ENCODE results near the gene NAP1L1.

NAP1L1 gene

GRCh38 chr12:76084863-76085519 is 506 bp upstream of the NAP1L1 start:
- no peak for DNase-seq (ENCODE audit: low read depth in 2 of 2)

DNA sequence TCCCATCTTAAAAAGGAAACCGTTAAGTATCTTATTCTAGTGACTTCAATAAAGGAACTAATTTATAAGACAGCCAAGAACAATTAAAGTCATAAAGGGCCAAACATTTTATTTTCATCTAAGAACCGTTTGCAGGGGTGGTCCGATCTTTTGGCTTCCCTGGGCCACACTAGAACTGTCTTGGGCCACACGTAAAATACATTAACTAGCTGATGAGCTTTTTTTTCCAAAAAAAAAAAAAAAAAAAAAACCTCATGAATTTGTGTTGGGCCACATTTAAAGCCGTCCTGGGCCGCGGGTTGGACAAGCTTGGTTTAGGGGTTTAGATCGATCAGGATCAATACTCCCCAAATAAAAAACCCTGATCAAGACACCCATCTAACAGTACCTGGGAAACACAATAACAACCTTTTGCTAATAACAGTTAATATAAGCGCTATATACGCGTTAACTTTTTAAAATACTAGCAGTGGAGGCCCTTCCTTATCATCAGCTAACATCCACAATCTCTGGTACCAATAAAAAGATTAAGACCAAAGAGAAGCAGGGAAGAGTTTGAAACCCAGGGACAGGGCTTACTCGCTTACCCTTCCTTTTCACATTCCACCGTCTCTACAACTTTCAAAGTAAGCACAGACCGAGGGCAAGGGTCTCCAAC is 1.1 kb downstream of the NAP1L1 start:
- DNase-seq (ENCODE audit: low read depth in 2 of 2) = no peak

DNA sequence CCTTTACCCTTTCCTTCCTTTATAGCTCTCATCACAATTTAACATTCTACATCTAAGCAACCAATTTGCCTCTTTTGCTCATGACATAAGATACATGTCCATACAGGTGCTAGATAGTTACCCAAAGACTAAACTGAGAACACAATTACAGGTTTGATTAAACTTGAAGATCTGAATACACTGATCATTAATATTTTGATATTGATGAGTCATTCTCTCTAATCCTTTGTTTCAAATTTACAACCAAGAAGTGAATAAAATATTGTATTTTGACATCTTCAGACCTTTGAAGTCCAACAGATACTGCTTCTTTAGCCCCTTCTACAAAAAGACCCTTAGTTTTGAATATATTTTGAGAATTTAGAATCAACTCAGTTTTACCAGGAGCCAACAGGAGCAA is 2.6 kb downstream of the NAP1L1 start:
- DNase-seq (ENCODE audit: low read depth in 2 of 2) = no peak

DNA sequence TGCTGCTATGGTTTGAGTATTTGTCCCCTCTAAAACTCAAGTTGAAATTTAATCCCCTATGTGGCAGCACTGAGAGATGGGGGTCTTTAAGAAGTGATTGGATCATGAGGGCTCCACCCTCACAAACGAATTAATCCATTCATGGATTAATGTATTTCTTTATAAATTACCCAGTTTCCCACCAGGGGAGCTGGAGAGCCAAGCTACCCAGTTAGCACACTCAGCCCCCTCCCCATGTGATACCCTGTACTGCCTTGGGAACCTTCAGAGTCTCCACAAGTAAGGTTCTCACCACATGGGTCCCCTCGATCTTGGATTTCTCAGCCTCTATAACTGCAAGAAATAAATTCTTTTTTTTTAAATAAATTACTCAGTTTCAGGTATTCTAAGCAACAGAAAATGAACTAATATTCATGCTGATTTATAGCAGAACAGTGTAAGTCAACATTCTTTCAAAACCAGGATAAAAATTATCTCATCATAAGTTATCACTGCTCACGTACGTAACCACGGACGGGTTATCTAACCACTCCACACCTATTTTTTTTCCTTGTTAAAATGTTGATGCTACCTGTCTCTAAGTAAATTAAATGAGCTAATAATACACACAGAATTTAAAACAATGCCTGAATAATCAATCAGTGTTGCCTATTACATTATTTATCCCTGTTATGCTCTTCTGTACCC is 3.6 kb downstream of the NAP1L1 start:
- no peak for DNase-seq (ENCODE audit: low read depth in 2 of 2)

- no peak for DNase-seq (ENCODE audit: low read depth in 2 of 2)
Observed at GRCh38 chr12:76080017-76080728, 4.3 kb downstream of the NAP1L1 start.

- DNase-seq (ENCODE audit: low read depth in 2 of 2) = no peak
Observed at GRCh38 chr12:76078748-76079147, 5.7 kb downstream of the NAP1L1 start.

DNA sequence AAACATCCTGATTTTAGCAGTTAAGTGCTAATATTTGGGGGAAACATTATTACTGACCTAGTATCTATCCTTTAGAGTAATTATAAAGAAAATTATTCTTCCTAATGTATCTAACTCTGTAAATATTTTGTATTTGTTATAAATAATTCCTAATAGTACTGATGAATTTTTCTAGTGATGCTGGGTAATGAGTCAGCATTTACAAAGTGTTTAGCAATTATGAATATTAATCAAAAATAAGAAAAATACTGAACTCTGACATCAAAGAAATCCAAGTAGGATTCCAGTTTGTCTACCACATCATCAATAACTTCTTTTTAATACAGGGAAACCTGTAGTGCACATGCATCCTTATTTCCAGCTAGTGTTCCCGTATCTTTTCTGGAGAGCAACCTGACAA is 9.0 kb downstream of the NAP1L1 start:
- no peak for DNase-seq (ENCODE audit: low read depth in 2 of 2)

DNA sequence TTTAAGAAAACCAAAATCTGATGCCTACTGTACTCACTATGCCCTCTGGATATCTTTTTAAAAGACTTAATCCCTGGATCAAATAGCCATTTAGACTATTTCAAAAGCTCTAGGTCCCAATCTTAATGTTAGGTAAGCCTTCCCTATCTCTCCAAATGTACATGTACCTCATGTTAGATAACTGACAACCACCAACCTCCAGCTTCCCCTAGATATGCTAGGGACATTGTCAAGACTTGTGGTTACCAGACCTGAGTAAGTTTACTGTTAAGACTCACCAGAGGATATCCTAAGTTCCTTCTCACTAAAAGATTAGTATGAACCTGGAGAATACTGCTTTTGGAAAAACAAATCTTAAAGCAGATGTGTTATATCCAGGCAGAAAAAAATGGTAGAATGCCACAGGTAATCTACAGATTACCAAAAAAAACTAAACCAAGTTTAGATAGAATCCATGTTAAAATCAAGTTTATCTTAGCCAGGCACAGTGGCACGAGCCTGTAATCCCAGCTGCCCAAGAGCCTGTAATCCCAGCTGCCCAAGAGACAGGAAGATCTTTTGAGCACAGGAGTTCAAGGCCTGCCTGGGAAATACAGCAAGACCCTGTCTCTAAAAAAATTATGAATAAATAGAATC is 9.7 kb downstream of the NAP1L1 start:
- no peak for DNase-seq (ENCODE audit: low read depth in 2 of 2)

GRCh38 chr12:76073561-76073960 is 10.9 kb downstream of the NAP1L1 start:
- DNase-seq (ENCODE audit: low read depth in 2 of 2) = no peak

- DNase-seq (ENCODE audit: low read depth in 2 of 2) = no peak
Observed at GRCh38 chr12:76072568-76072967, 11.9 kb downstream of the NAP1L1 start.

- no peak for DNase-seq (ENCODE audit: low read depth in 2 of 2)
Observed at GRCh38 chr12:76069339-76069738, 15.1 kb downstream of the NAP1L1 start.

DNA sequence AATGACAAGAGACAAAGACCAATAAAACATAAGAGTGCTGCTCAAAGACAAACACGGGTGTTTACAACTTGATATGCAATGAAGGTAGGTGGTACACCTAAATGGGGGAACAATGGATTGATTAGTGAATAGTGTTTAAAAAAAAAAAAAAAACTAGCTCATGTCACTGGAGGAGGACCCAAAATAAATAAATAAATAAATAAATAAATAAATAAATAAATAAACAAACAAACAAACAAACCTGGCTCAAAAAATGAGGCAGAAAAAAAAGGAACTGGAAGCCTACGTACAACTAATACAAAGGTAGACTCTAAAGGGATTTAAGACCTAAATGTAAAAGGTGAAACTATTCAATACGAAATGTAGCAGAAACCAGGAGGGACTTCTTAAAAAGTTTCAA is 18.6 kb downstream of the NAP1L1 start:
- DNase-seq (ENCODE audit: low read depth in 2 of 2) = no peak

DNA sequence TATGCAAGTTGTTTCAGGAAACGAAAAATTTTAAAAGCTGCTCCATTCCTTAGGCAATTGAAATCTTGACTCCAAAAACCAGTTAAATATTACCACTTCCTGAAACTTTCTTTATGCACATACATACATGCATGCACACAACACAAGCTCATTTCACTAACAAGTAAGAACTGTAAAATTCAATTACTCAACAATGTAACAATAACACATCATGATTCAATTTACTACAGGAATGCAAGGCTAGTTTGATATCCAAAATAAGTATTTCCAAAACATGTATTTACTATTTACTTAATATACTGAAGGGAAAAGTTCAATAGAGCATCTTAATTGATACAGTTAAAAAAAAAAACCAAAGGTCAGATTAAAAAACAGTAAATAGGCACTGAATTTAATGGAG is 19.6 kb downstream of the NAP1L1 start:
- no peak for DNase-seq (ENCODE audit: low read depth in 2 of 2)

- DNase-seq (ENCODE audit: low read depth in 2 of 2) = no peak
Observed at GRCh38 chr12:76060111-76060510, 24.4 kb downstream of the NAP1L1 start.

DNA sequence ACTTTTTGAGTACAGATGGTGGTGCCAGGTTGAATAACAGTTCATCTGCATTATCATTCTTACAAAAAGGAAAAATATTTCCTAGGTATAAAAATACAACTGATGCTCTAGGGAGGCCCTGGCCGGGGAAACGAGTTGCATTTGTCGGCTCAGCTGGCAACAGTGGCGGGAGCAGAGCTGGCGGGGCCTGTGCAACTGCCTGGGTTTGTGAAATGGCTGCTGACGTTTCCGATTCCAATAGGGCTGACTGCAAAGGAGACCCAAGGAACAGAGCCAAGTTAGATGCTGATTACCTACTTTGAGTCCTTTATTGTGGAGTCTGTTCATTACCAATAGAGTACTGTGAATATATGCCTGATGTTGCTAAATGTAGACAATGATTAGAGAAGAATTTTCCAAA is 27.2 kb downstream of the NAP1L1 start:
- no peak for DNase-seq (ENCODE audit: low read depth in 2 of 2)

GRCh38 chr12:76055393-76055792 is 29.1 kb downstream of the NAP1L1 start:
- no peak for DNase-seq (ENCODE audit: low read depth in 2 of 2)

- no peak for DNase-seq (ENCODE audit: low read depth in 2 of 2)
Observed at GRCh38 chr12:76049575-76050251, 34.8 kb downstream of the NAP1L1 start.

- no peak for DNase-seq (ENCODE audit: low read depth in 2 of 2)
Observed at GRCh38 chr12:76047742-76048141, 36.7 kb downstream of the NAP1L1 start.

DNA sequence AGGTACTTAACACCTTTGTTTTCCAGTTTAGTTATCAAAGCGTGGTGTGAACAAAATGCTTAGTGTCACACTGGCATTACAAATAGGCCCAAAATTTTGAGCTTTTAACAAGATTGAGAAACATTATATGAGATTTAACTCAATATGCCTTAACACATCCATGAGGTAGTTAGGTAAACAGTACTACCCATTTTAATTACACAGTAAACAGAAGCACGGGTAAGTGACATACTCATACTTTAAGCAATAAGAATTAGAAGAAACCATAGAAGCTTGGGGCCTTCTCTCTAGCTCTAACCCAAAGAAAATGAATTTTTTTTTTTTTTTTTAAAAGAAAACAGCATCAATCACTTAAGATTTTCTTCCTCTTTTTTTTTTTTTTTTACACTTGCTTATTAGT is 37.4 kb downstream of the NAP1L1 start:
- no peak for DNase-seq (ENCODE audit: low read depth in 2 of 2)

GRCh38 chr12:76043377-76043776 is 41.1 kb downstream of the NAP1L1 start:
- no peak for DNase-seq (ENCODE audit: low read depth in 2 of 2)

- no peak for DNase-seq (ENCODE audit: low read depth in 2 of 2)
Observed at GRCh38 chr12:76042147-76042546, 42.3 kb downstream of the NAP1L1 start.

DNA sequence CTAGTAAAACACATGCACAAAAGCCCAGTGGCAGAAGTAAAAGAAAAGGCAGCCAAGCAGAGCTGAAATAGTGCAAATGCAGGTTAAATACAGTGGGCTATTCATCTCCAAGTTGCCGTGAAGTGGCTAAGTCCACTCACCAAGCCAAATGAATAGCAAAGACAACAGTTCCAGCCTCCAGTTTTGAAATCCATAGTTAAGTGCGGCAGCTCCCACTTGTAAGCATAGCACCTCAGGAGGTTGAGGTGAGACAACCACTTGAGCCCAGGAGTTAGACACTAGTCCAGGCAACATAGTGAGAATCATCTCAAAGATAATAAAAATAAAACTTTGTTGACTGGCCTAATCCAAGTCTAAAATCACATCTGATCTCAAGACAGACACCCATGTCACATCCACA is 43.1 kb downstream of the NAP1L1 start:
- no peak for DNase-seq (ENCODE audit: low read depth in 2 of 2)

Data from stimulated activated CD4-positive, alpha-beta T cell treated with anti-CD3 and anti-CD28 coated beads, Interleukin-1b, Interleukin-23, amount 100 ng/mL, for 1 hour (primary cell).